ENCODE measurements around the gene SLC12A7.
A peak's percentile ranks its signal among the peaks of the same experiment; 100 is the strongest.

The SLC12A7 gene

DNA sequence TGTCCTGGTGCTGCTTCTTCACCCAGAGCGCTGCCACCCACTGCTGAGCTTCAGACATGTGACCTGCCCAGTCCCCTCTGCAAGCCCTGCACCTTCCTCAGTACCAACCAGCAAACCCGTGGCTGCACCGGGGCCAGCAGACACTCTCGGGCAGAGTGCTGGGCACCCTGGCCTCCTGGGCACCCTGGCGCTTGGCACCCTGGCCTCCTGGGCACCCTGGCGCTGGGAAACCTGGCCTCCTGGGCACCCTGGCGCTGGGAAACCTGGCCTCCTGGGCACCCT is 31.7 kb upstream of the SLC12A7 start:
- Histone ChIP-seq H3K9me3 (no peaks in the 10 kb centered on the region), H3K36me3 (no peaks in the 10 kb centered on the region), H3K4me1 (peaks cover 0 to 11% (median 0%) of the 10 kb centered on the region in 4 donors), H3K27ac (no peak overlapping the region), H3K4me3 (no peak overlapping the region), H3K27me3 (peaks cover 0 to 58% of the 10 kb centered on the region in 2 donors)
- intact Hi-C loops (cut with DNase I; ENCODE audit: low total_unique reads), result no loop called here
- TF ChIP-seq, protein P1, sequence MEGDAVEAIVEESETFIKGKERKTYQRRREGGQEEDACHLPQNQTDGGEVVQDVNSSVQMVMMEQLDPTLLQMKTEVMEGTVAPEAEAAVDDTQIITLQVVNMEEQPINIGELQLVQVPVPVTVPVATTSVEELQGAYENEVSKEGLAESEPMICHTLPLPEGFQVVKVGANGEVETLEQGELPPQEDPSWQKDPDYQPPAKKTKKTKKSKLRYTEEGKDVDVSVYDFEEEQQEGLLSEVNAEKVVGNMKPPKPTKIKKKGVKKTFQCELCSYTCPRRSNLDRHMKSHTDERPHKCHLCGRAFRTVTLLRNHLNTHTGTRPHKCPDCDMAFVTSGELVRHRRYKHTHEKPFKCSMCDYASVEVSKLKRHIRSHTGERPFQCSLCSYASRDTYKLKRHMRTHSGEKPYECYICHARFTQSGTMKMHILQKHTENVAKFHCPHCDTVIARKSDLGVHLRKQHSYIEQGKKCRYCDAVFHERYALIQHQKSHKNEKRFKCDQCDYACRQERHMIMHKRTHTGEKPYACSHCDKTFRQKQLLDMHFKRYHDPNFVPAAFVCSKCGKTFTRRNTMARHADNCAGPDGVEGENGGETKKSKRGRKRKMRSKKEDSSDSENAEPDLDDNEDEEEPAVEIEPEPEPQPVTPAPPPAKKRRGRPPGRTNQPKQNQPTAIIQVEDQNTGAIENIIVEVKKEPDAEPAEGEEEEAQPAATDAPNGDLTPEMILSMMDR (IDR thresholded peaks at IDR 0.05), result no peak
- no peak for DNase-seq

DNA sequence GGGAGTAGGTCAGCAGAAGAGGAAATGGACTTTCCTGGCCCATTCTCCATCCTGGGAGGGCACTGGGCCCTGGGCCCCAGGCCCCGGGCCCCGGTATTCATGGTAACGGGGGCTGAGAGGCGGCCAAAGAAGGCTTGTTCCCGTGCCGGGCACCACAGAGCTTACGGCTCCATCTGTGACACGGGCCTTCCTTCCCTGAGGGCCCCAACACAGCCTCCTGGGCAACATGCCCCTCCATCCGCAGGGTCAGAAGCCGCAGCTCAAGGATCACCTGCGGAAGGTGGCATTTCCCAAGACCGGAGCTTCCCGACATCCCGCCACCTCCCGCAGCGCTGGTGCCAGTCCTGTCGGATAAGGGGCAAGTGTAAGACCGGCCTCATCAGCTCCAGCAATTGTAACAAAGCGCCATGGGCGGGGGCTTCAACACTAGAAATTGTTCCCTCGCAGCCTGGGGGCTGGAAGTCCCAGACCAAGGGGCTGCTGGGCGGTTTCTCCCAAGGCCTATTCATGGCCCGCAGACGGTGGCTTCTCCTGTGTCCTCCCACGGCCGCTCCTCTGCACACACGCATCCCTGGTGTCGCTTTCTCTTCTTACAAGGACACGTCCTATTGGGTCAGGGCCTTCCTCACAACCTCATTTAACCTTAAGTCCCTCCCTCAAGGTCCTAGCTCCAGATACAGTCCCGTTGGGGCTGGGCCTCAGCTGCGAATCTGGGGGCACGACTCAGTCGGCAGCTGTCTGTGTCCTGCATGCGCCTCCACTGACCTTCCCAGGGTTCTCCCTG is 31.2 kb upstream of the SLC12A7 start:
- H3K4me1 ChIP-seq, result peaks cover 0 to 11% (median 0%) of the 10 kb centered on the region in 4 donors
- DNase-seq, result no peak
- intact Hi-C loops (cut with DNase I; ENCODE audit: low total_unique reads), result no loop called here
- H3K4me3 ChIP-seq, result no peak overlapping the region
- TF ChIP-seq, protein P1 (IDR thresholded peaks at IDR 0.05), result no peak
- H3K27me3 ChIP-seq, result peaks cover 0 to 63% of the 10 kb centered on the region in 2 donors
- H3K36me3 ChIP-seq, result no peaks in the 10 kb centered on the region
- H3K27ac ChIP-seq, result no peak overlapping the region
- no peaks in the 10 kb centered on the region for H3K9me3 ChIP-seq

DNA sequence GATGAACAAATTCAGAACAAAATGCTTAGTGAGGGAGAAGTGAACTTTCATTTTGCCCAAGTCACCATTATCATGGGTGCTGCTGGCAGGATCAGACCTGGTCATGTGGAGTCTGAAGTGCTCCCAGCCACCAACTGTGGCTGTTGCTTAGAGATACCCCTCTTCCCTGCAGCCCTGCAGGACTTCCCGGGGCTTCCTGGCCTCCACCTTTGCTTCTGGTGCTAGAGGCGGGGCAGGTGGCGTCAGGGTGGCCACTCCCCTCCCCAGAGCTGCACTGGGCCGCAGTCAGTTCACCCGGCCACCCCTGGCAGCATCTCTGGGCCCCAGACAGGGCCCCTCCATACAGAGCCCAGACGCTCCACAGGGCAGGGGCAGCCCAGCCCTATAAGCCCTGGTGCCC is 30.0 kb upstream of the SLC12A7 start:
- intact Hi-C loops (cut with DNase I; ENCODE audit: low total_unique reads), result no loop called here
- Histone ChIP-seq H3K4me1 (peaks cover 0 to 11% (median 0%) of the 10 kb centered on the region in 4 donors), H3K4me3 (no peak overlapping the region), H3K27me3 (peaks cover 0 to 74% of the 10 kb centered on the region in 2 donors), H3K9me3 (no peaks in the 10 kb centered on the region), H3K27ac (no peak overlapping the region), H3K36me3 (no peaks in the 10 kb centered on the region)
- no peak for DNase-seq
- TF ChIP-seq, protein P1 (IDR thresholded peaks at IDR 0.05), result no peak

DNA sequence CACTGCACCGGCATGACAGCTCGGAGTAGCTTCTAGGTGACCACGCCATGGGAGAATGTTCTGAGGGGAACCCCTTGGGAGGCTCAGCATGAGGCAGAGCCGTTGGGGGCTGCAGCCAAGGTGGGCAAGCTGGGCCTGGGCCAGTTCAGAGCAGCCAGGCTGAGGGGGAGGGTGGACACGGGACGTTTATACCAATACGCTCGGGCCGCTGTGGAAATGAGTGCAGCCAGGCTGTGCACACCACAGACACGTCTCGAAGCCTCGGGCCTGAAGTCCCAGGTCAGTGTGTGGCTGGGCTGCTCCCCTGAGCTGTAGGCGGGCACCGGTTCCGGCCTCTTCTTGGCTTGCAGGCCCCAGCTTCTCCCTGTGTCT is 28.9 kb upstream of the SLC12A7 start:
- Histone ChIP-seq H3K36me3 (no peaks in the 10 kb centered on the region), H3K4me3 (no peak overlapping the region), H3K27ac (no peak overlapping the region), H3K27me3 (peaks cover 0 to 74% of the 10 kb centered on the region in 2 donors), H3K9me3 (no peaks in the 10 kb centered on the region), H3K4me1 (peaks cover 0 to 11% (median 0%) of the 10 kb centered on the region in 4 donors)
- DNase-seq, result no peak
- TF ChIP-seq, protein P1 (IDR thresholded peaks at IDR 0.05), result no peak
- intact Hi-C loops (cut with DNase I; ENCODE audit: low total_unique reads), result no loop called here

DNA sequence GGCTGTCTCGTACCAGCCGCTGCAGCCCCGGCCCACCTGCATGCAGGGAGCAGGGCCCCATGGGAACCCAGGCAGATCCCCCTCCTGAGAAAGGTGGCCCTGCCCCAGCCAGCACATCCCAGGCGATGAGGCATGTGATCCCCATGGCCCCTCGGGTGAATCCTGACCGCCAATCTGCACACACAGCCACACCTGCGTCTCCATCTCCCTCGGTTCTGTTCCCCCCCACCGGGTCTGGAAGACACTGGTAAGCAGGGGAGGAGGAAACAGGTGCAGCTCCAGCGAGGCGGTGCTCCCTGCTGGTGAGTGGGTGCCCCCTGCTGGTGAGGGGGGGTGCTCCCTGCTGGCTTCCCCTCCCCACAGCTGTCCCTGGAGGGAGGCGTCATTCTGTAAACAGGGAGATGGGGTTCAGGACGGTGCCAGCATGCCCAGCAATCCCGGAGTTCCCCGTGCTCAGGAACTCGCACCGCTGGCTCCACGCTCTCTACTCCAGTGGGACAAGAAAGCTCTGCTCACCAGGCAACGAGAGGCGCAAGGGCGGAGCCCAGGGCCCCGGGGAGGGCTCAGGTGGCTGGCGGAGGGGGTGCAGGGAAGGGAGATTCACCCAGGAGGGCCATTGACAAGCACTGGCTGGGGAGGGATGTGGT is 28.4 kb upstream of the SLC12A7 start:
- Histone ChIP-seq H3K27me3 (peaks cover 0 to 73% of the 10 kb centered on the region in 2 donors), H3K4me1 (peaks cover 0 to 11% (median 0%) of the 10 kb centered on the region in 4 donors), H3K27ac (no peak overlapping the region), H3K36me3 (no peaks in the 10 kb centered on the region), H3K4me3 (no peak overlapping the region), H3K9me3 (no peaks in the 10 kb centered on the region)
- peak in 1 of 2 donors; percentile 62 for DNase-seq
- intact Hi-C loops (cut with DNase I; ENCODE audit: low total_unique reads), result no loop called here
- TF ChIP-seq, protein P1 (IDR thresholded peaks at IDR 0.05), result peak; percentile 41 to 52
